Activated CD8-positive, alpha-beta T cell treated with anti-CD3 and anti-CD28 coated beads, Interleukin-2, amount 10 ng/mL, durations not matched to agents 7 days and 5 days (primary cell): ENCODE measurements around the gene TEX29. TPM values are rescaled to one million over a fixed set of nuclear protein-coding genes. Genes with fewer than 3 reads are reported as not detected.

Experiments used
- ATAC-seq: fragments of 150-1000 bp; cut with Tn5 transposase; one replicate; pipeline ENCODE4 v1.10.0; 2021; ENCODE audit warnings: moderate library complexity
- CTCF ChIA-PET: fragments of 350-600 bp; sonication (Branson Sonifier 250); formaldehyde crosslinking; loops from one replicate; lab custom pipeline; 2021; ENCODE audit warnings: antibody characterized with exemption; lab: Charles Lee
- POLR2A ChIA-PET: fragments of 350-600 bp; sonication (Branson Sonifier 250); formaldehyde crosslinking; loops from one replicate; lab custom pipeline; 2021; ENCODE audit warnings: antibody characterized with exemption; lab: Charles Lee
- DNase-seq: peaks from one replicate; pipeline ENCODE4 v3.0.0-alpha.2; 2020
- H3K27ac Mint-ChIP-seq: one replicate; pipeline ENCODE4 v1.8.0; 2021; ENCODE audit warnings: mild to moderate bottlenecking, mixed read lengths
- H3K27me3 Mint-ChIP-seq: one replicate; pipeline ENCODE4 v1.8.0; 2021; ENCODE audit warnings: low read depth, mixed read lengths
- H3K36me3 Mint-ChIP-seq: one replicate; pipeline ENCODE4 v1.8.0; 2021; ENCODE audit warnings: low read depth, mixed read lengths
- H3K4me1 Mint-ChIP-seq: one replicate; pipeline ENCODE4 v1.8.0; 2021; ENCODE audit warnings: low read depth, mixed read lengths
- H3K4me3 Mint-ChIP-seq: one replicate; pipeline ENCODE4 v1.8.0; 2021; ENCODE audit warnings: mild to moderate bottlenecking, mixed read lengths
- H3K9me3 Mint-ChIP-seq: one replicate; pipeline ENCODE4 v1.8.0; 2022; ENCODE audit warnings: mixed read lengths; ENCODE audit not compliant: insufficient read depth
- total RNA-seq, 2 experiments: library from RNA; stranded (reverse); gene quantifications; one replicate each; pipeline ENCODE4 v1.2.3, GENCODE V29; 2021

The TEX29 gene
- total RNA-seq, 2 experiments from 2014 or later, result not detected

DNA sequence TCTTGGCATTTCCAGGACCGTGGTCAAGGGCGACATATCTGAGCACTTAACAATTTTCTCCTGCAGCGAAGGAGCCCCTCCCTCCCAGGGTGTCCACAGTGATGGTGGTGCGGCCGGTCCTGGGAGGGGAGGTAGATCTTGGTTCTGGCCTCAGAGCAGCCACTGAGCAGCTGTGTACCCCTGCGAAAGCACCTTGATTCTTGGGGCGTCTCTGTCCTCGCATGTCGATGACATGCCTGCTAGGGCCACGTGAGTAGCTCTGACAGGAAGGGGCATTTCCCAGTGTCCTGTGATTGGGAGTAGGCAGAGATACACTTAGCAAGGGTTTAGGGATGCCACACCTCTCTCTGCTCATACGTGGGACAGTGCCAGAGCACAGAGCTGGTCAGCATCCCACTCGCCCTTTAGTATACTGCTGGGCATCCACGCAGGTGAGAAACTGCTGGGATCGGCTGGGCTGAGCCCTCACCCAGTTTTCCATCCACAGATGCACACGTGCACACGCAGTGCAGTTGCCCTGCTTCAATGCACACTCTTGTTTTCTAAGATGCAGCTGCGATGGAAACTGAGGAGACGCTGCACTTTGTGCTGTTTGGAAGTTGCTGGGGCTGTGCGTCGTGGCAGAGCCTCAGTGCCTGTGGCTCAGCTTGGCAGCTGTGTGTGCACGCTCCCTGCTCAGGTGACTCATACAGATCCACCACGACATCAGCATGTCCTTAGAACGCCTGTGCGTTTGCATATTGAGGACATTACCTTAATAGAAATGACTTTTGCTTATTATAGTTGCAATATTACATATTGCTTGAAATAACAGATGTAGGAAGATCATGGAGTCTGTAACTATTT, 66.8 kb downstream of the TEX29 start:
- H3K4me1 Mint-ChIP-seq, result peaks cover 41% of the 10 kb centered on the region
- no peak for ATAC-seq
- H3K27me3 Mint-ChIP-seq, result no peaks in the 10 kb centered on the region
- ChIA-PET CTCF (no interaction called here), POLR2A (no interaction called here)
- no peak overlapping the region for H3K4me3 Mint-ChIP-seq
- no peaks in the 10 kb centered on the region for H3K9me3 Mint-ChIP-seq
- no peaks in the 10 kb centered on the region for H3K36me3 Mint-ChIP-seq
- no peak overlapping the region for H3K27ac Mint-ChIP-seq
- DNase-seq, result no peak

GRCh38 chr13:111387945-111388600, 67.6 kb downstream of the TEX29 start:
- DNase-seq (no peak), ATAC-seq (no peak)
- POLR2A ChIA-PET, result no interaction called here
- no peaks in the 10 kb centered on the region for H3K27me3 Mint-ChIP-seq
- H3K4me1 Mint-ChIP-seq, result peaks cover 41% of the 10 kb centered on the region
- H3K36me3 Mint-ChIP-seq, result no peaks in the 10 kb centered on the region
- no peak overlapping the region for H3K27ac Mint-ChIP-seq
- no peaks in the 10 kb centered on the region for H3K9me3 Mint-ChIP-seq
- no peak overlapping the region for H3K4me3 Mint-ChIP-seq
- CTCF ChIA-PET, result no interaction called here

GRCh38 chr13:111388851-111389500, 68.5 kb downstream of the TEX29 start:
- Mint-ChIP-seq H3K27ac (peak overlapping the region; percentile 2), H3K4me3 (peak overlapping the region; percentile 1), H3K9me3 (no peaks in the 10 kb centered on the region), H3K27me3 (no peaks in the 10 kb centered on the region), H3K36me3 (no peaks in the 10 kb centered on the region), H3K4me1 (peaks cover 35% of the 10 kb centered on the region)
- peak; percentile 56 for DNase-seq
- peak; percentile 78 for ATAC-seq
- ChIA-PET POLR2A (no interaction called here), CTCF (no interaction called here)

DNA sequence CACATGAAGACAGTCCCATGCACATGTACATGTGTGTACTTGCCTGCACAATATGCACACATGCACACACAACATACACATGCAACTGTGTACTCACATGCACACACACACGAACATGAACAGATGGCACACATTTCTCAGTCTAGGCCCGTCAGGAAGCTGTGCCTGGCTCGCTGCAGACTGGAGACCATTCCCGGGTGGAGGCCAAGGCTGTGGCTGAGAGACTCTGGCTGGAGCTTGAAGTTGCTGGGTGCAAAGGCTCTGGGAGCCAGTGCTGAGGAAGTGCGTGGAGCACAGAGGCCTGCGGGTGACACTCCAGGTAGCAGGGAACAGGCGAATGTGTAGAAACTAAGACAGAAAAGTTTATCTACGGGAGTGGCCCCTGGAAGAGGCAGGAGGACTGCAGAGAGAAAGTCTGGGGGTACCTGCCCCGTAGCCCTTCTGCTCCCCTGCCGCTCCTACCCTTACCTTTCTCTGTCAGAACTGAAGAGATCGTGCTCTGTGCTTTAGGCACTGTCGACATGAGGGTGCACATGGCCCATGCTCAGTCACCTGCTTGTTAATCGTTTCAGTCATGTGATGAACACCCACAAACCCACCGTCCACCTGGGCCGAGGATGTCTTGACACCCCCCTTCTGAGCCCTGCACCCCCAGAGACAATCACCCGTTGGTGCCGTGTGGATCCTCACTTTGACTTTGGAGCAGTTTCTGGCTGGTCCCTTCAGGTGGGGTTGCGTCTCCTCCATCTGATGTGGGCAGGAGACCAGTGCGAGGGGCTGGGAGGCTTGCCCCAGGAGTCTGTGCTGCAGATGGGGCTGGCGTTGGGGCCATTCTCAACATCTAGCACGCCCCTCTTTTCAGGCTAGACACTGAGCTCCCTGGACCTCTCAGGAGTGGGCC, 69.4 kb downstream of the TEX29 start:
- no peaks in the 10 kb centered on the region for H3K27me3 Mint-ChIP-seq
- DNase-seq (no peak), ATAC-seq (no peak)
- ChIA-PET POLR2A (no interaction called here), CTCF (no interaction called here)
- peaks cover 26% of the 10 kb centered on the region for H3K4me1 Mint-ChIP-seq
- H3K36me3 Mint-ChIP-seq, result no peaks in the 10 kb centered on the region
- no peak overlapping the region for H3K27ac Mint-ChIP-seq
- H3K4me3 Mint-ChIP-seq, result no peak overlapping the region
- no peaks in the 10 kb centered on the region for H3K9me3 Mint-ChIP-seq

- ChIA-PET POLR2A (no interaction called here), CTCF (no interaction called here)
- Mint-ChIP-seq H3K4me3 (no peak overlapping the region), H3K27ac (no peak overlapping the region), H3K36me3 (no peaks in the 10 kb centered on the region), H3K9me3 (no peaks in the 10 kb centered on the region), H3K27me3 (no peaks in the 10 kb centered on the region), H3K4me1 (peaks cover 17% of the 10 kb centered on the region)
- ATAC-seq (no peak), DNase-seq (no peak)
Observed at GRCh38 chr13:111390522-111391270, 70.3 kb downstream of the TEX29 start.

DNA sequence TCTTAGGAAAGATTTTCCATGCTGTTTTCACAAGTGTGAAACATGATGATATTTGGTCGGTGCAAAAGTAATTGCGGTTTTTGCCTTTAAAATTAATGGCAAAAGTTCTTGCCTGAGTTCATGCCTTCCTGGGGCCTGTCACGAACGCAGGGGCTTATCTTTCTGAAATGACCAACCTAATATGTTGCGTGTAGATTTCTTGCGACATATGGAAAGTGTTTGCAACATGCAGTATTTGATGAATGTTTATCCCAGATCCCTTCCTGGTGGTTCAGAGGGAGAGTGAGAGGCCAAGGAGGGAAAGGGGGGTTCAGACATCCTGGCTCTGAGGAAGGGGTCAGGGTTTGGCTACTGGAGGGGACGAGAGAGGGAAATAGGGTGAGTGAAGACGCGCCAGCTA, 72.0 kb downstream of the TEX29 start:
- no peak for ATAC-seq
- Mint-ChIP-seq H3K4me1 (peaks cover 15% of the 10 kb centered on the region), H3K36me3 (no peaks in the 10 kb centered on the region), H3K27ac (no peak overlapping the region), H3K4me3 (no peak overlapping the region), H3K9me3 (no peaks in the 10 kb centered on the region), H3K27me3 (no peaks in the 10 kb centered on the region)
- ChIA-PET POLR2A (no interaction called here), CTCF (no interaction called here)
- no peak for DNase-seq

- ChIA-PET CTCF (no interaction called here), POLR2A (no interaction called here)
- Mint-ChIP-seq H3K27me3 (no peaks in the 10 kb centered on the region), H3K4me3 (no peak overlapping the region), H3K4me1 (peaks cover 13% of the 10 kb centered on the region), H3K9me3 (no peaks in the 10 kb centered on the region), H3K36me3 (no peaks in the 10 kb centered on the region), H3K27ac (no peak overlapping the region)
- DNase-seq, result no peak
- no peak for ATAC-seq
Observed at GRCh38 chr13:111393221-111393790, 72.9 kb downstream of the TEX29 start.

Other genes with a start within 250 kb of the TEX29 start
- 10 to 100 TPM; 67.1 to 75.1 TPM for gene ARHGEF7, start 205.3 kb upstream of the TEX29 start, total RNA-seq